Naive thymus-derived CD8-positive, alpha-beta T cell (primary cell): ENCODE results near the gene ZSWIM3. TPM values are rescaled to one million over a fixed set of nuclear protein-coding genes. Genes with fewer than 3 reads are reported as not detected.

Source experiments
- ATAC-seq, 2 donors: fragments of 150-1000 bp; cut with Tn5 transposase in 1 of 2; sonication (Bioruptor Pico), chemical (Tn5 transposase) in 1 of 2; 1 replicate in 1 of 2; 2 replicates in 1 of 2; pipeline ENCODE4 v1.10.0; 2021; ENCODE audit warnings: mild to moderate bottlenecking in 2 of 2, moderate library complexity in 2 of 2
- POLR2A ChIA-PET: fragments of 350-600 bp; sonication (Branson Sonifier 250); formaldehyde crosslinking; loops from one replicate; lab custom pipeline; 2021; ENCODE audit warnings: antibody characterized with exemption; lab: Charles Lee
- DNase-seq, 10 donors: peaks; one replicate each; pipeline versions ENCODE4 v3.0.0 to v3.0.0-alpha.2; 2020 to 2022
- H3K27ac Mint-ChIP-seq, 10 donors: one replicate each; pipeline ENCODE4 v1.8.0; 2020 to 2022; ENCODE audit warnings: mild to moderate bottlenecking in 10 of 10, mixed read lengths in 10 of 10, moderate library complexity in 4 of 10, inconsistent platforms in 1 of 10
- H3K27me3 Mint-ChIP-seq, 5 donors: one replicate each; pipeline ENCODE4 v1.8.0; 2021 to 2022; ENCODE audit warnings: mixed read lengths in 5 of 5
- H3K36me3 Mint-ChIP-seq, 3 donors: one replicate each; pipeline ENCODE4 v1.8.0; 2020 to 2022; ENCODE audit warnings: mixed read lengths in 3 of 3, mild to moderate bottlenecking in 2 of 3, inconsistent platforms in 1 of 3
- H3K4me1 Mint-ChIP-seq, 4 donors: one replicate each; pipeline ENCODE4 v1.8.0; 2021 to 2022; ENCODE audit warnings: mixed read lengths in 4 of 4
- H3K4me3 Mint-ChIP-seq, 10 donors: one replicate each; pipeline ENCODE4 v1.8.0; 2020 to 2022; ENCODE audit warnings: mild to moderate bottlenecking in 10 of 10, mixed read lengths in 10 of 10, moderate library complexity in 6 of 10, inconsistent platforms in 1 of 10
- H3K9me3 Mint-ChIP-seq, 9 donors: one replicate each; pipeline ENCODE4 v1.8.0; 2020 to 2022; ENCODE audit warnings: mixed read lengths in 9 of 9, mild to moderate bottlenecking in 3 of 9, inconsistent platforms in 1 of 9, moderate library complexity in 1 of 9
- polyA plus RNA-seq, 3 donors: library from polyadenylated mRNA; unstranded; fragments of 300-500 nt; fragmentation: Illumina TruSeq; gene quantifications; one replicate each; pipeline ENCODE4 v1.2.3, GENCODE V29; 2021
- total RNA-seq, 8 experiments: library from RNA in 2 of 8; stranded (reverse) in 2 of 8; gene quantifications; one replicate each; pipeline ENCODE4 v1.2.3 and lab custom pipeline; 2021 to 2026

Gene ZSWIM3
- total RNA-seq = 1 to 10 TPM; 4.3 to 4.4 TPM
- polyA plus RNA-seq = 1 to 10 TPM in 1 of 3 donors, under 1 TPM in 2; 0.35 to 2.1 (median 0.65) TPM
- 0 to 11.0 (median 7.1) reads per million in 6 experiments for total RNA-seq (lab: John Stamatoyannopoulos, UW)

DNA sequence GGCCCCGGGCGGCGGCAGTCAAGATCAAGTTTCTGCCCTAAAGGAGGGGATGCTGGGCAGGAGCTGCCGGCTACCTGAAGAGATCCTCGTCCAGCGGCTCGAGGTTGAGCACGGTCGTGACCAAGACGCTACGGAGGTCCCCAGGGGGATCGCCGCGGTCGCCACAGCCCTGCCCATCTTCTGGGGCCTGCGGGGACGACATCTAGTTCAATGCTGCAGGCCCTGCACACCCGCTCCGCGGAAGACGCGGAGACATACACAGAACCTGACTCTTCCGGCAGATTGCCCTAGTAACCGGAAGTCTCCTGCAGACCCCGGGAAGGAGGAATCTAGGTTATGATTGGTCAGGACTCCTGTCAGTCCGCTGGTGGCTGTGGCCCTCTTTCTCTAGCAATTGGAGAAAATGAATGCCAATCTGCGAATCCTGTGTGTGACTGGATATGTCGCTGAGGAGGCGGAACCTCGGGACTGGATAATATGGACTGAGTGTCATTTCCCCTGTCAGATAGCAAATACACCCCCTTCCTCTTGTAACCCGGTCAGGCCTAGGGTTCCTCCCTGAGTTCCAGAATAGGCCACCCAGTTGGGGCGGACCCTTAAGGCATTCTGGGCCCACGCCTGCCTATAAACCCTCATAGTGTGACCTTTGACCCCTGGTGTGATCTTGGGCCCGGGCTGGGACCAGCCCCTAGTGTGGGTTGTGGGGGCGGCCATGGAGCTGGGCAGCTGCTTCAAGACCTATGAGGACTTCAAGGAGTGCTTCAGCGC, at the start of gene ZSWIM3, which contains the start of gene ACOT8:
ZSWIM3 (plus strand) TSS at position 501 of the 768 bp plus-strand sequence; CDS start at position 713, 212 bp downstream.
ACOT8 (minus strand) TSS at position 279 of the 768 bp plus-strand sequence; CDS start at position 202, 77 bp downstream.
- Mint-ChIP-seq H3K4me3 (peak within 1 kb of the TSS; percentile 94 to 97 (median 96)), H3K4me1 (peaks cover 21 to 62% (median 58%) of the 10 kb centered on the region in 4 donors), H3K27ac (peak within 1 kb of the TSS; percentile 96 to 99 (median 98)), H3K9me3 (no peaks in the 10 kb centered on the region), H3K36me3 (peaks cover 0 to 27% (median 6%) of the 10 kb centered on the region in 3 donors), H3K27me3 (no peaks in the 10 kb centered on the region)
- POLR2A ChIA-PET = interaction anchor here (0.7 to 5.4 kb wide), 11 partner anchors 17 to 114 kb away, joined by 3 to 71 read pairs (median 7); partner anchors contain the start of genes CTSA, NEURL2, PCIF1 and SNX21
- peak; percentile 68 to 99 (median 96) for DNase-seq
- peak; percentile 97 for ATAC-seq

DNA sequence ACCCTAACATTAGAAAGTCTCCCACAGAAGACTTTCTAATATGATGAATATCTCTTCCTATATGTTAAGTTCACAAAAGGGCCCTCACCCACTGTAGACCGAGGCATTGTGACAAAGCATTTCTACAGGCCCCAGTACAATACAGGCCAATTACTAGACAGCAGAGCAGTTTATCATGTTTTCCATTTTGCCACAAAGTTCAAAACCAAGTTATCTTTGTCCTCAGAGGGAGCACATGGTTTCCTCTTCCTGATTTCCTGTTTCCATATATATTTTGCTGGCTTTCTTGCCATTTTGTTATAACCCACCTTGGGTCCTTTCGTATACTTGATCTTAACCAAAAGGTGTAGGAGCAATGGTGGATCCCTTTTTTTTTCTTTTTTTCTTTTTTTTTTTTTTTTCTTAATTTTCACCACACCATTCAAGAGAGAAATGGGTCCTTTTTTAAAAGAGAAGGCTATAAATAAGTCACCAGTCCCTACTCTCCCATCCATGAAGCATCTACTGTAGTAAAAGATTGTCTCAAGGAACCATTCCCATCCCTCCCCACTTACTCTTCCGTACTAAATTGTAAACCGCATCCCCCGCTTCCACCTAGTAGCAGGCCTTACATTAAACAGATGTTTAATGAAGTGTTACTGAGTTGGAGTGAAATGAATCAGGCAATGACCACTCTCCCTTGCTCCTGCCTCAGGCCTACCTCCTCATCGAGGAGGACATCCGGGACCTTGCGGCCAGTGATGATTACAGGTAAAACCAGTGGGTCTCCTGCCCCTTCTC, 47.0 kb upstream of the ZSWIM3 start:
- Mint-ChIP-seq H3K9me3 (no peaks in the 10 kb centered on the region), H3K4me3 (peak overlapping the region in 2 of 10 donors; percentile 34 to 76), H3K4me1 (peaks cover 6 to 19% (median 16%) of the 10 kb centered on the region in 4 donors), H3K27ac (no peak overlapping the region), H3K36me3 (peaks cover 0 to 61% (median 5%) of the 10 kb centered on the region in 3 donors), H3K27me3 (no peaks in the 10 kb centered on the region)
- POLR2A ChIA-PET = interaction anchor here (1.9 kb wide), 1 partner anchor 46 kb away, joined by 4 read pairs; no protein-coding TSS in a partner anchor
- DNase-seq (no peak), ATAC-seq (no peak)

DNA sequence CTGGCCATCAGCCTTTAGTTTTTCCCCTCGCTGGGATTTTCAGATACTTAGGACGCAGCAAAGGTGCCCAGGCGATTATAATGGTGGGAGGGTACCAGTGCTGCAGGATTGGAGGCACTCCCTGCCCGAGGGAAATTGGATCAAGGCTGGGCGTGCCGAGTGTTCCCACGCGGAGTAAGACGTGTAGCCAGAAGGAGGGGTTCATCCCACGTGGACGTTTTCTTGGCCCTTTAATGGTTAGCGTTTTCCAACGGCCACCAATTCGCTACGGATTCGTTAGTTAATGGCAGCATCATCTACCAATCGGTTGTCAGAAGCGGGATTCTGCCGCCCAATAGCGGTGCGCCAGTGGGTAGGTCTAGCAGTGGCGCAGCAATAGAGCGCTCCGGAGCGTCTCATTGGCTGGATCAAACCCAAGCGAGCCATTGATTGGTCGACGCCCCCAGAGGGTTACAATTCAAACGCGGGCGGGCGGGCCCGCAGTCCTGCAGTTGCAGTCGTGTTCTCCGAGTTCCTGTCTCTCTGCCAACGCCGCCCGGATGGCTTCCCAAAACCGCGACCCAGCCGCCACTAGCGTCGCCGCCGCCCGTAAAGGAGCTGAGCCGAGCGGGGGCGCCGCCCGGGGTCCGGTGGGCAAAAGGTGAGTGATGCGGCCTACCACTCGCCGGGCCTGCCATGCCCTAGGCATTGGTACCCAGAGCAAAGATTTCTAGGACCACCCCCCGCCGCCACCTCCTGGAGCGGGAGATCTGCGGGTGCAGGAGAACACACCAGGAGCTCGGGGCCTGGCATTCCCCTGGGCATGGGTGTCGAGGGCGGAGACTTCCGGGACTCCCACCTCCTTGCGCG, 45.0 kb upstream of the ZSWIM3 start, which contains the start of gene UBE2C:
UBE2C (plus strand) TSS at position 488 of the 849 bp plus-strand sequence; CDS start at position 540, 52 bp downstream.
- DNase-seq (peak; percentile 84 to 96 (median 93)), ATAC-seq (peak; percentile 100)
- Mint-ChIP-seq H3K27me3 (no peaks in the 10 kb centered on the region), H3K36me3 (peaks cover 0 to 41% (median 3%) of the 10 kb centered on the region in 3 donors), H3K27ac (peak within 1 kb of the TSS in 8 of 10 donors; percentile 37 to 92 (median 72)), H3K9me3 (no peaks in the 10 kb centered on the region), H3K4me1 (peaks cover 6 to 19% (median 16%) of the 10 kb centered on the region in 4 donors), H3K4me3 (peak within 1 kb of the TSS; percentile 78 to 90 (median 85))
- POLR2A ChIA-PET = interaction anchor here (0.6 to 1.6 kb wide), 4 partner anchors 10 to 449 kb away, joined by 3 to 4 read pairs (median 4); partner anchors contain the start of genes SNX21 and SYS1

DNA sequence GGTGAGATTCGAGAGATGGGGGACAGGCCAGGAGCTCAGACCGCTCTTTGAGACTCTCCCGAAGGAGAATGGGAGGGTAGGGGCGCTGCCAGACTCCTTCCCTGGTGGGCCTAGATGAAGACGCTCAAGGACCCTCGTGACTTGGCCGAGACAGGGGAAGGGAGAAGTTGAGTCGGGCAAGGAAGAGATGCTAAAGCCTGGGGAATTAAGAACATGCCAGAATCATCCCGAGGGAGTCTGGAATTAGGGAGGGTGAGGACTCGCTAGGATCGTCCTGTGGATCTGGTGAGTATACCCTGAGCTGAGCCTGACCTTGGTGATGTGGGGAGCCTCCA, 44.4 kb upstream of the ZSWIM3 start:
- DNase-seq = no peak
- Mint-ChIP-seq H3K27me3 (no peaks in the 10 kb centered on the region), H3K4me1 (peaks cover 6 to 19% (median 16%) of the 10 kb centered on the region in 4 donors), H3K4me3 (peak overlapping the region; percentile 78 to 90 (median 85)), H3K27ac (peak overlapping the region in 2 of 10 donors; percentile 60 to 89), H3K9me3 (no peaks in the 10 kb centered on the region), H3K36me3 (peaks cover 0 to 36% (median 3%) of the 10 kb centered on the region in 3 donors)
- POLR2A ChIA-PET = interaction anchor here (0.6 to 1.6 kb wide), 4 partner anchors 9 to 450 kb away, joined by 3 to 4 read pairs (median 4); partner anchors contain the start of genes SNX21 and SYS1
- no peak for ATAC-seq

DNA sequence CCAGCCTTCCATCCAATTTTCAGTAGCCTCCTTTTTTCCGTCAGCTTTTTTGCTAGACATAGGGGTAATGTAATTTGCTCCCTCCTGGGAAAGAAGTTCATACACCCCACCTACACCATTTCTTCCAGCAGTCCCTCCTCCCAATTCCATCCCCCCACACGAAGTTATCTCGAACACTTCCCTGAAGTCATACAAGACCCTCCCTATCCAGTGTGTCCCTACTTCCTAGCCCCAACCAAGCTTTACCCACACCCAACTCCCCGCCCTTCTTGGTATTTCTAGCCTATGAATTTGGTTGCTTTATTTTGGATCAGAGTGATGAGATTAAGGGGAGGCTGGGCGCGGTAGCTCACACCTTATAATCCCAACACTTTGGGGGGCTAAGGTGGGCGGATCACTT, 43.9 kb upstream of the ZSWIM3 start:
- peaks cover 0 to 3% (median 2%) of the 10 kb centered on the region in 5 donors for H3K27me3 Mint-ChIP-seq
- H3K9me3 Mint-ChIP-seq = no peaks in the 10 kb centered on the region
- H3K36me3 Mint-ChIP-seq = peaks cover 0 to 31% (median 3%) of the 10 kb centered on the region in 3 donors
- no peak overlapping the region for H3K27ac Mint-ChIP-seq
- DNase-seq = no peak
- ATAC-seq = no peak
- H3K4me3 Mint-ChIP-seq = peak overlapping the region; percentile 78 to 90 (median 85)
- H3K4me1 Mint-ChIP-seq = peaks cover 6 to 19% (median 16%) of the 10 kb centered on the region in 4 donors
- POLR2A ChIA-PET = interaction anchor here (0.6 to 1.6 kb wide), 4 partner anchors 9 to 450 kb away, joined by 3 to 4 read pairs (median 4); partner anchors contain the start of genes SNX21 and SYS1

DNA sequence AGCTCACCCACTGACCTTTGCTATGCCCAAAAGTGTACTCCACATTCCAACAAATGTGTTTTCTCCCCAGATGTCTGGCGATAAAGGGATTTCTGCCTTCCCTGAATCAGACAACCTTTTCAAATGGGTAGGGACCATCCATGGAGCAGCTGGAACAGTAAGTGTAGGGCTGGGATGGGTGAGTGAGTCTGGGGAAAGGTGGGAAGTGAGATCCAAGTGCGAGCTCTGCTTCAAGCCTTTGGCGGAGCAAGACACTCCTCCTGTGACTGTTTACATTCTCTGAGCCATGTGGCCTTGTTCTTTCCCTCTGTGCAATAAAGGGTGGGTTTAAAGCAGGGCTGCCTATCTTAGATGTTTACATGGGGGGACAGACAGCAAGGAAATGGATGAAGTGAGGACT, 43.1 kb upstream of the ZSWIM3 start:
- H3K36me3 Mint-ChIP-seq = peaks cover 0 to 22% (median 3%) of the 10 kb centered on the region in 3 donors
- H3K4me3 Mint-ChIP-seq = no peak overlapping the region
- H3K27ac Mint-ChIP-seq = peak overlapping the region in 1 of 10 donors; percentile 27
- ATAC-seq (no peak), DNase-seq (no peak)
- peaks cover 0 to 5% (median 2%) of the 10 kb centered on the region in 5 donors for H3K27me3 Mint-ChIP-seq
- POLR2A ChIA-PET = no interaction called here
- H3K4me1 Mint-ChIP-seq = peaks cover 6 to 19% (median 16%) of the 10 kb centered on the region in 4 donors
- no peaks in the 10 kb centered on the region for H3K9me3 Mint-ChIP-seq

DNA sequence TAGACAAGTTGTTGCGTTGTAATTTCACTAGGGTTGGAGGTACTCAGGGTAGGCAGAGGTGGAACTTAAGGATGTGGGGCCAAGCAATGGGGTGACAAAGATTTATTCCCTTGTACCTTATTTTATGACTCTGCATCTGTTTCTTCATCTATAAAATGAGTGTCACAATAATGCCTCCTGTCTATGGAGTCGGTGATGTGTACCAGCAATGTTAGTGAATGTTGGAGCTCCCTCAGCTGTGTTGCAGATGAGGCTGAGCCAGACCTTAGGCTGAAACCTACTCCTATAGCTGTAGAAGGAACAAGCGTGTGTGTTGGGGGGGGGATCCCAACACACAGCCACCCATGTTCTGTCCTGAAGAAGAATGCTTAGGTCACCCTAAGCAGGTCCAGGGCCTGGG, 40.5 kb upstream of the ZSWIM3 start:
- no peak overlapping the region for H3K4me3 Mint-ChIP-seq
- no peaks in the 10 kb centered on the region for H3K9me3 Mint-ChIP-seq
- peaks cover 0 to 3% (median 0%) of the 10 kb centered on the region in 3 donors for H3K36me3 Mint-ChIP-seq
- no peak overlapping the region for H3K27ac Mint-ChIP-seq
- H3K4me1 Mint-ChIP-seq = peaks cover 7 to 19% (median 11%) of the 10 kb centered on the region in 4 donors
- peaks cover 5 to 25% (median 11%) of the 10 kb centered on the region in 5 donors for H3K27me3 Mint-ChIP-seq
- ATAC-seq = no peak
- DNase-seq = no peak
- POLR2A ChIA-PET = interaction anchor here (1.0 kb wide), 1 partner anchor 11 kb away, joined by 5 read pairs; no protein-coding TSS in a partner anchor

DNA sequence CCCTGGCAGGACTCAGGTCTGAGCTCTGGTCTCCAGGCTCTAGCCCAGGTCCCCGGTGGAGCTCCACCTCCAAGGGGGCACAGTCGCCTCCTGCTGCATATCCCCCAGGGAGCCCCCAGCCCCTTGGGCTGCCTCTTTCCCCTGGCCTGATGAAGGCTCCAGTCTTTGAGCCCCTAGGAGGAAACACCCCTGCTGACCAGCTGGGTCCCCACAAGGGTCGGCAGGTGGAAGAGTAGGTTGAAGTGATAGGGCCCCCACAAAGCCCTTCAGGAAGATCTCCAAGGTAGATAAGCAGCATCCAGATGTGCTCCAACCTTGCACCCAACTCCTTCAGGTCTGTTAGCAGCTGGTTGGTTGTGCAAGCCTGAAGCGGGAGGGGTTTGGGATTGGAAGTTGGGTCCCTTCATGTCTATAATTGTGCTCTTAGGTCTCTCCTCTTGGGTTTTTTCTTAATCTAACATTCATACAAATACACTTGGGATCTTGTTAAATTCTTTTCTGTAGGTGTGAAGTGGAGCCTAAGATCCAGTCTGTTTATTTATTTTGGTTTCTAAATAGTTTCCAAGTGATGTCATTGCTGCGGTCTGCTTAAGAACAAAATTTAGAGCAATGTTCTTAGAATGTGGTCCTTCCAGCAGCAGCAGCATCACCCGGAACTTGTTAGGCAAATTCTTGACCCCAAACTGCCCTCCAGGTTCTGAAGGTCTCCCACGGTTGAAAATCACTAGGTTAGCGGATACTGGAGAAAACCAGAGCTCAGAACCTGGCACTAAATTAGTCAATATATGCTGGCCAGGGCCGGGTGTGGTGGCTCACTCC, 39.8 kb upstream of the ZSWIM3 start:
- no peaks in the 10 kb centered on the region for H3K9me3 Mint-ChIP-seq
- H3K27me3 Mint-ChIP-seq = peaks cover 9 to 31% (median 14%) of the 10 kb centered on the region in 5 donors
- POLR2A ChIA-PET = interaction anchor here (1.0 kb wide), 1 partner anchor 11 kb away, joined by 5 read pairs; no protein-coding TSS in a partner anchor
- ATAC-seq (no peak), DNase-seq (no peak)
- no peak overlapping the region for H3K27ac Mint-ChIP-seq
- H3K4me1 Mint-ChIP-seq = peaks cover 8 to 19% (median 9%) of the 10 kb centered on the region in 4 donors
- no peak overlapping the region for H3K4me3 Mint-ChIP-seq
- H3K36me3 Mint-ChIP-seq = peaks cover 0 to 3% (median 0%) of the 10 kb centered on the region in 3 donors

- DNase-seq (no peak), ATAC-seq (no peak)
- Mint-ChIP-seq H3K27ac (no peak overlapping the region), H3K4me3 (no peak overlapping the region), H3K36me3 (peaks cover 0 to 3% (median 0%) of the 10 kb centered on the region in 3 donors), H3K9me3 (no peaks in the 10 kb centered on the region), H3K4me1 (peaks cover 3 to 19% (median 8%) of the 10 kb centered on the region in 4 donors), H3K27me3 (peaks cover 9 to 36% (median 18%) of the 10 kb centered on the region in 5 donors)
- POLR2A ChIA-PET = no interaction called here
Measured at GRCh38 chr20:45818239-45818638, 39.2 kb upstream of the ZSWIM3 start.

- H3K27ac Mint-ChIP-seq = no peak overlapping the region
- H3K9me3 Mint-ChIP-seq = no peaks in the 10 kb centered on the region
- peaks cover 11 to 47% (median 26%) of the 10 kb centered on the region in 5 donors for H3K27me3 Mint-ChIP-seq
- H3K4me3 Mint-ChIP-seq = no peak overlapping the region
- peaks cover 0 to 3% (median 0%) of the 10 kb centered on the region in 3 donors for H3K36me3 Mint-ChIP-seq
- DNase-seq (no peak), ATAC-seq (no peak)
- POLR2A ChIA-PET = no interaction called here
- H3K4me1 Mint-ChIP-seq = peaks cover 12 to 23% (median 17%) of the 10 kb centered on the region in 4 donors
Measured at GRCh38 chr20:45819466-45819865, 37.9 kb upstream of the ZSWIM3 start.
